ENCODE measurements around the gene PDK2. TPM values are rescaled to one million over a fixed set of nuclear protein-coding genes. Genes with fewer than 3 reads are reported as not detected.

The PDK2 gene
- total and polyA plus RNA-seq, 2 experiments from 2014 or later: 12.0 to 15.9 TPM

DNA sequence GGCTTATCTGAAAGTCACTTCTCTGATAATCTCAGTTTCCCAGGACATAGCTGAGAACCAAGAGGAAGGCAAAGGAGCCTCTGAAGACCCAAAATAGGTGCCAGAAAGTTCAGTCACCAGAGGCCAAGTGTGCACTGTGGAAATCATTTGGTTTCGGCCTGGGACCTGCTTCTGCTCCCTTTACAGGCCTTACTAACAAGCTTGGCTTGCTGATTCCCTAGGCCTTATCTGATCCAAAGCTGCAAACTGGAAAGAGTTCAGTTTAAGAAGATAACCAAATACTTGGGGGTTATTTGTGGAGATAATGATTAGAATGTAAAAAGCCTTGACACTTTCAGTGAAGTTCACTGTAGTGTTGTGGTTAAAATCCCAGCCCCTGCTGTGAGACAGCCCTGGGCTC is 22.2 kb upstream of the PDK2 start (continued):
- no peak for TF ChIP-seq ETS1 (IDR thresholded peaks at IDR 0.05)
- no peak for TF ChIP-seq ZNF331 (CRISPR knock-in tag; IDR thresholded peaks at IDR 0.05; ENCODE audit: low read depth)
- TF ChIP-seq EZH2 (IDR thresholded peaks at IDR 0.05; ENCODE audit: low read depth, unreplicated experiment): no peak

DNA sequence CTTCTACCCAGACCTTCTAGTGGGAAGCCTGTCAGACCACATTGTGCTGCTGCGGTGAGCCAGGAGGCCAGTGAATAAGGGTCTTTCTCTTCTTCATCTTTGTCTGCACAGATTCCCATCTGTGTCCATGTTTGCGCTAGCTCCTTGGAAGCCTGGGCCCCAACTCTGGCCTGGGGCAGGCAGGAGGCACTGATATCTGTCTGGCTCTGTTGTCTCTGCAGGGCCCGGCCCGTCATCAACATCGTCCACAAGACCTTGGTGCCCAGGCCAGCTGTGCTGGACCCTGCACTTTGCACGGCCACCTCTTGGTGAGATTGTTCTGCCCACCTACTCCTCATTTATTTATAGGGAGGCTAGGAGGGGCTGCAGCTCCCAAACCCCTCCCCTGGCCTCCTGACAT is 20.9 kb upstream of the PDK2 start:
- no peaks in the 10 kb centered on the region for H3F3A ChIP-seq (replicated peaks; ENCODE audit: low read depth)
- no peaks in the 10 kb centered on the region for H4K20me1 ChIP-seq (replicated peaks; ENCODE audit: insufficient read depth)
- Mint-ChIP-seq H3K4me1 (peaks cover 11% of the 10 kb centered on the region; the same call in 1 of the 3 replicates), H3K9me3 (no peaks in the 10 kb centered on the region; the same call in 2 of the 3 replicates), H3K4me3 (no peak overlapping the region), H3K27me3 (ENCODE audit: insufficient read depth, low read depth, poor library complexity) (no peaks in the 10 kb centered on the region), H3K27ac (no peak overlapping the region), H3K36me3 (ENCODE audit: low read depth) (peaks cover 27% of the 10 kb centered on the region)
- no peaks in the 10 kb centered on the region for H3K36me3 ChIP-seq (ENCODE audit: insufficient read depth)
- H3K27me3 ChIP-seq (ENCODE audit: insufficient read depth): no peaks in the 10 kb centered on the region
- H3K4me3 ChIP-seq: no peak overlapping the region
- H3K79me2 ChIP-seq (replicated peaks; ENCODE audit: insufficient read depth): no peaks in the 10 kb centered on the region
- no peaks in the 10 kb centered on the region; the same call in 1 of the 2 replicates for H3K4me1 ChIP-seq (ENCODE audit: insufficient read depth)
- H3K4me2 ChIP-seq: no peak overlapping the region
- TF ChIP-seq, protein P1, sequence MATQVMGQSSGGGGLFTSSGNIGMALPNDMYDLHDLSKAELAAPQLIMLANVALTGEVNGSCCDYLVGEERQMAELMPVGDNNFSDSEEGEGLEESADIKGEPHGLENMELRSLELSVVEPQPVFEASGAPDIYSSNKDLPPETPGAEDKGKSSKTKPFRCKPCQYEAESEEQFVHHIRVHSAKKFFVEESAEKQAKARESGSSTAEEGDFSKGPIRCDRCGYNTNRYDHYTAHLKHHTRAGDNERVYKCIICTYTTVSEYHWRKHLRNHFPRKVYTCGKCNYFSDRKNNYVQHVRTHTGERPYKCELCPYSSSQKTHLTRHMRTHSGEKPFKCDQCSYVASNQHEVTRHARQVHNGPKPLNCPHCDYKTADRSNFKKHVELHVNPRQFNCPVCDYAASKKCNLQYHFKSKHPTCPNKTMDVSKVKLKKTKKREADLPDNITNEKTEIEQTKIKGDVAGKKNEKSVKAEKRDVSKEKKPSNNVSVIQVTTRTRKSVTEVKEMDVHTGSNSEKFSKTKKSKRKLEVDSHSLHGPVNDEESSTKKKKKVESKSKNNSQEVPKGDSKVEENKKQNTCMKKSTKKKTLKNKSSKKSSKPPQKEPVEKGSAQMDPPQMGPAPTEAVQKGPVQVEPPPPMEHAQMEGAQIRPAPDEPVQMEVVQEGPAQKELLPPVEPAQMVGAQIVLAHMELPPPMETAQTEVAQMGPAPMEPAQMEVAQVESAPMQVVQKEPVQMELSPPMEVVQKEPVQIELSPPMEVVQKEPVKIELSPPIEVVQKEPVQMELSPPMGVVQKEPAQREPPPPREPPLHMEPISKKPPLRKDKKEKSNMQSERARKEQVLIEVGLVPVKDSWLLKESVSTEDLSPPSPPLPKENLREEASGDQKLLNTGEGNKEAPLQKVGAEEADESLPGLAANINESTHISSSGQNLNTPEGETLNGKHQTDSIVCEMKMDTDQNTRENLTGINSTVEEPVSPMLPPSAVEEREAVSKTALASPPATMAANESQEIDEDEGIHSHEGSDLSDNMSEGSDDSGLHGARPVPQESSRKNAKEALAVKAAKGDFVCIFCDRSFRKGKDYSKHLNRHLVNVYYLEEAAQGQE (IDR thresholded peaks at IDR 0.05; ENCODE audit: unreplicated experiment): no peak
- TF ChIP-seq ETS1 (IDR thresholded peaks at IDR 0.05) (no peak), ZNF462 (CRISPR knock-in tag; IDR thresholded peaks at IDR 0.05) (no peak), EZH2phosphoT487 (IDR thresholded peaks at IDR 0.05; ENCODE audit: unreplicated experiment) (no peak), POLR2AphosphoS5 (IDR thresholded peaks at IDR 0.05; ENCODE audit: low read depth) (no peak), ZNF331 (CRISPR knock-in tag; IDR thresholded peaks at IDR 0.05; ENCODE audit: low read depth) (no peak), JUNB (IDR thresholded peaks at IDR 0.05; ENCODE audit: unreplicated experiment) (no peak)
- TF ChIP-seq, protein P2, sequence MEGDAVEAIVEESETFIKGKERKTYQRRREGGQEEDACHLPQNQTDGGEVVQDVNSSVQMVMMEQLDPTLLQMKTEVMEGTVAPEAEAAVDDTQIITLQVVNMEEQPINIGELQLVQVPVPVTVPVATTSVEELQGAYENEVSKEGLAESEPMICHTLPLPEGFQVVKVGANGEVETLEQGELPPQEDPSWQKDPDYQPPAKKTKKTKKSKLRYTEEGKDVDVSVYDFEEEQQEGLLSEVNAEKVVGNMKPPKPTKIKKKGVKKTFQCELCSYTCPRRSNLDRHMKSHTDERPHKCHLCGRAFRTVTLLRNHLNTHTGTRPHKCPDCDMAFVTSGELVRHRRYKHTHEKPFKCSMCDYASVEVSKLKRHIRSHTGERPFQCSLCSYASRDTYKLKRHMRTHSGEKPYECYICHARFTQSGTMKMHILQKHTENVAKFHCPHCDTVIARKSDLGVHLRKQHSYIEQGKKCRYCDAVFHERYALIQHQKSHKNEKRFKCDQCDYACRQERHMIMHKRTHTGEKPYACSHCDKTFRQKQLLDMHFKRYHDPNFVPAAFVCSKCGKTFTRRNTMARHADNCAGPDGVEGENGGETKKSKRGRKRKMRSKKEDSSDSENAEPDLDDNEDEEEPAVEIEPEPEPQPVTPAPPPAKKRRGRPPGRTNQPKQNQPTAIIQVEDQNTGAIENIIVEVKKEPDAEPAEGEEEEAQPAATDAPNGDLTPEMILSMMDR (conservative IDR thresholded peaks at IDR 0.05; ENCODE audit: low read depth in 2 of 2): no peak
- ATAC-seq (no peak), DNase-seq (ENCODE audit: low spot score) (no peak)
- no peaks in the 10 kb centered on the region for H3K9me2 ChIP-seq (ENCODE audit: insufficient read depth)
- H2AFZ ChIP-seq: no peak overlapping the region
- H3K27ac ChIP-seq (ENCODE audit: low read depth): no peak overlapping the region
